Transverse colon (tissue), 4 donors: ENCODE measurements around the gene KLHL17. TPM values are rescaled to one million over a fixed set of nuclear protein-coding genes. Genes with fewer than 3 reads are reported as not detected.
A peak's percentile ranks its signal among the peaks of the same experiment; 100 is the strongest.
"Not testable (repeated sequence)": the region's sequence is repeated elsewhere in the genome, so short reads cannot be mapped to it uniquely, and the experiment has no call there.

Experiments
- DNase-seq: peaks from one replicate; pipeline ENCODE4 v3.0.0-alpha.2; 2019
- H3K27ac ChIP-seq, 4 donors: fragments of 200-600 bp; sonication (generic); 2 replicates each; pipeline ENCODE4 v1.5.1; 2016 to 2018; ENCODE audit warnings: inconsistent platforms in 4 of 4
- H3K27me3 ChIP-seq: fragments of 200-600 bp; sonication (generic); 2 replicates; pipeline ENCODE4 v1.5.1; 2017; ENCODE audit warnings: inconsistent platforms
- H3K36me3 ChIP-seq, 4 donors: fragments of 200-600 bp; sonication (generic); 2 replicates each; pipeline ENCODE4 v1.5.1; 2017 to 2019; ENCODE audit warnings: inconsistent platforms in 4 of 4
- H3K4me1 ChIP-seq, 4 donors: fragments of 200-600 bp; sonication (generic); 2 replicates each; pipeline ENCODE4 v1.5.1; 2017 to 2020; ENCODE audit warnings: inconsistent platforms in 4 of 4
- H3K4me3 ChIP-seq, 4 donors: fragments of 200-600 bp; sonication (generic); 1 replicate in 1 of 4; 2 replicates in 3 of 4; pipeline versions ENCODE4 v1.5.1 to v1.6.1; 2017 to 2019; ENCODE audit warnings: inconsistent platforms in 4 of 4
- H3K9me3 ChIP-seq, 2 donors: fragments of 200-600 bp; sonication (generic); 2 replicates each; pipeline ENCODE4 v1.5.1; 2017 to 2019; ENCODE audit warnings: inconsistent platforms in 2 of 2
- CTCF ChIP-seq, 5 experiments: fragments of 200-600 bp in 3 of 5; fragments of 450-650 bp in 2 of 5; sonication (generic) in 3 of 5; IDR thresholded peaks; 1 replicate in 2 of 5; 2 replicates in 3 of 5; pipeline ENCODE4 v1.5.1; 2016 to 2017; ENCODE audit warnings: antibody characterized with exemption in 5 of 5, inconsistent platforms in 3 of 5, mild to moderate bottlenecking in 2 of 5, moderate library complexity in 1 of 5
- EP300 ChIP-seq: sonication (generic); formaldehyde crosslinking; IDR thresholded peaks from one replicate; pipeline ENCODE4 v1.6.1; 2017; ENCODE audit warnings: antibody characterized with exemption, low read depth
- POLR2A ChIP-seq: fragments of 450-650 bp; IDR thresholded peaks from one replicate; pipeline ENCODE4 v1.6.1; 2016; ENCODE audit warnings: antibody characterized with exemption, mild to moderate bottlenecking, moderate library complexity
- POLR2AphosphoS5 ChIP-seq, 3 donors: sonication (generic); formaldehyde crosslinking; IDR thresholded peaks; one replicate each; pipeline ENCODE4 v1.6.1; 2016; ENCODE audit warnings: antibody characterized with exemption in 3 of 3
- WGBS, 2 donors: methylation state at CpG; one replicate each; pipeline ENCODE4 v1.1.5; 2018; ENCODE audit warnings: low coverage in 1 of 2; 5-methylcytosine and 5-hydroxymethylcytosine counted together
- in situ Hi-C, 4 donors: fragments of 200-750 bp; cut with MboI; loops; one replicate each; pipeline versions ENCODE4 v1.15.0 to v1.15.1; 2017; ENCODE audit warnings: low sequenced_read_pairs in 3 of 4, low pct_ligation_motif_present in 1 of 4, low pct_unique_long_range_greater_than_20kb in 1 of 4
- intact Hi-C: fragments of 100-400 bp; cut with DNase I; formaldehyde crosslinking; loops from one replicate; pipeline ENCODE4 v1.15.1; 2023; ENCODE audit warnings: low total_unique reads
- total RNA-seq, 4 donors: library from RNA; depleted of rRNA; stranded (reverse); fragments of >200 nt; gene quantifications; one replicate each; pipeline ENCODE4 v1.1.0, GENCODE V29; 2016

The KLHL17 gene
- total RNA-seq, 4 donors from 2014 or later = 10.8 to 26.1 (median 11.4) TPM

GRCh38 chr1:943545-944340 is 16.6 kb upstream of the KLHL17 start:
- Histone ChIP-seq H3K36me3 (peaks cover 0 to 4% (median 0%) of the 10 kb centered on the region in 4 donors), H3K4me3 (no peak overlapping the region), H3K27me3 (peaks cover 51% of the 10 kb centered on the region), H3K9me3 (no peaks in the 10 kb centered on the region), H3K27ac (peak overlapping the region; percentile 65 to 82 (median 70)), H3K4me1 (peaks cover 23 to 41% (median 34%) of the 10 kb centered on the region in 4 donors)
- DNase-seq = no peak
- no peak for TF ChIP-seq CTCF (IDR thresholded peaks at IDR 0.05)
- no peak for TF ChIP-seq POLR2A
- no peak for TF ChIP-seq POLR2AphosphoS5 (IDR thresholded peaks at IDR 0.05)
- TF ChIP-seq EP300 = no peak
- in situ Hi-C loops (no loop called here), intact Hi-C loops (no loop called here)
- 79% methylated on average over 27 of the region's 27 CpGs; no CpG with 5 or more reads in 1 of the 2 donors for WGBS, 2 donors

GRCh38 chr1:944341-945325 is 15.8 kb upstream of the KLHL17 start:
- intact Hi-C loops (no loop called here), in situ Hi-C loops (no loop called here)
- TF ChIP-seq CTCF (IDR thresholded peaks at IDR 0.05) (no peak), EP300 (no peak), POLR2AphosphoS5 (IDR thresholded peaks at IDR 0.05) (no peak), POLR2A (no peak)
- H3K4me1 ChIP-seq = peaks cover 21 to 38% (median 34%) of the 10 kb centered on the region in 4 donors
- DNase-seq = no peak
- H3K36me3 ChIP-seq = peaks cover 0 to 5% (median 2%) of the 10 kb centered on the region in 4 donors
- peak overlapping the region; percentile 27 to 82 (median 70) for H3K27ac ChIP-seq
- WGBS, 2 donors = 62 to 66% methylated on average over 2 to 28 of the region's 28 CpGs
- no peaks in the 10 kb centered on the region for H3K9me3 ChIP-seq
- H3K4me3 ChIP-seq = no peak overlapping the region
- H3K27me3 ChIP-seq = peaks cover 42% of the 10 kb centered on the region

- intact Hi-C loops (no loop called here), in situ Hi-C loops (no loop called here)
- WGBS, 2 donors = 85% methylated on average over 29 of the region's 29 CpGs; no CpG with 5 or more reads in 1 of the 2 donors
- TF ChIP-seq EP300 = no peak
- no peak for TF ChIP-seq POLR2A
- TF ChIP-seq POLR2AphosphoS5 (IDR thresholded peaks at IDR 0.05) = no peak
- TF ChIP-seq CTCF (IDR thresholded peaks at IDR 0.05) = no peak
- no peaks in the 10 kb centered on the region for H3K9me3 ChIP-seq
- no peak overlapping the region for H3K27ac ChIP-seq
- peaks cover 30% of the 10 kb centered on the region for H3K27me3 ChIP-seq
- H3K36me3 ChIP-seq = peaks cover 0 to 5% (median 2%) of the 10 kb centered on the region in 4 donors
- H3K4me3 ChIP-seq = no peak overlapping the region
- no peak for DNase-seq
- H3K4me1 ChIP-seq = peaks cover 11 to 27% (median 23%) of the 10 kb centered on the region in 4 donors
These were observed 14.5 kb upstream of the KLHL17 start for GRCh38 chr1:945688-946556.

GRCh38 chr1:946811-947210 is 13.6 kb upstream of the KLHL17 start:
- Histone ChIP-seq H3K36me3 (peaks cover 0 to 10% (median 3%) of the 10 kb centered on the region in 4 donors), H3K27me3 (peaks cover 21% of the 10 kb centered on the region), H3K4me1 (peaks cover 4 to 18% (median 14%) of the 10 kb centered on the region in 4 donors)
- H3K4me3 ChIP-seq, intact Hi-C loops, H3K27ac ChIP-seq, DNase-seq, in situ Hi-C loops, H3K9me3 ChIP-seq: not testable (repeated sequence)
- 90% methylated on average over 13 of the region's 13 CpGs; no CpG with 5 or more reads in 1 of the 2 donors for WGBS, 2 donors
